ENCODE measurements around the gene SPATC1L. TPM values are rescaled to one million over a fixed set of nuclear protein-coding genes. Genes with fewer than 3 reads are reported as not detected.
A peak's percentile ranks its signal among the peaks of the same experiment; 100 is the strongest.
"Not testable (repeated sequence)": the region's sequence is repeated elsewhere in the genome, so short reads cannot be mapped to it uniquely, and the experiment has no call there.

The SPATC1L gene
- total RNA-seq, 2 experiments from 2014 or later: 23.2 to 24.2 TPM

DNA sequence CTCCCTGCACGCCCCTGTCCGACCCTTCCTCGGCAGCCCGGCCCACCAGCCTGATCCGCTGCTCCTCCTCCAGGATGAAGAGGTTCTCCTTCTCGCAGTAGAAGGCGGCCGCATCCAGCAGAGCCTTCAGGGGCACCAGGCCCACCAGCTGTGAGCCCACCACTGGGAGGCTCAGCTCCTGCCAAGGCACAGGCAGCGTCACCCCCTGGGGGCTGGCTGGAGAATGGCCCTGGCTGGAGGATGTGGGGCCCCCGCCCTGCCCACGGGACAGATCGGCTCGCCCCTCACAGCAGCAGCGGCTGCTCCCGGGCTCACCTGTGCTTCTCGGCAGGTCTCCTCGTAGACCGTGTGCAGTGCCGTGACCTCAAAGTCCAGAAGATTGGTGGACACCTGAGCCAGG, 34.2 kb downstream of the SPATC1L start:
- DNase-seq (no peak), ATAC-seq (no peak)
- Mint-ChIP-seq H3K9me3 (no peaks in the 10 kb centered on the region), H3K36me3 (ENCODE audit: low read depth) (no peaks in the 10 kb centered on the region), H3K4me1 (ENCODE audit: low read depth) (no peaks in the 10 kb centered on the region), H3K27me3 (no peaks in the 10 kb centered on the region), H3K27ac (no peak overlapping the region), H3K4me3 (no peak overlapping the region)
- POLR2A ChIA-PET: interaction anchor here (0.8 to 0.9 kb wide), 2 partner anchors 15 to 280 kb away, joined by 3 read pairs; no protein-coding TSS in a partner anchor
- CTCF ChIA-PET: interaction anchor here (1.1 to 1.3 kb wide), 2 partner anchors 26 to 177 kb away, joined by 3 to 4 read pairs; no protein-coding TSS in a partner anchor
- TF ChIP-seq, protein P1, sequence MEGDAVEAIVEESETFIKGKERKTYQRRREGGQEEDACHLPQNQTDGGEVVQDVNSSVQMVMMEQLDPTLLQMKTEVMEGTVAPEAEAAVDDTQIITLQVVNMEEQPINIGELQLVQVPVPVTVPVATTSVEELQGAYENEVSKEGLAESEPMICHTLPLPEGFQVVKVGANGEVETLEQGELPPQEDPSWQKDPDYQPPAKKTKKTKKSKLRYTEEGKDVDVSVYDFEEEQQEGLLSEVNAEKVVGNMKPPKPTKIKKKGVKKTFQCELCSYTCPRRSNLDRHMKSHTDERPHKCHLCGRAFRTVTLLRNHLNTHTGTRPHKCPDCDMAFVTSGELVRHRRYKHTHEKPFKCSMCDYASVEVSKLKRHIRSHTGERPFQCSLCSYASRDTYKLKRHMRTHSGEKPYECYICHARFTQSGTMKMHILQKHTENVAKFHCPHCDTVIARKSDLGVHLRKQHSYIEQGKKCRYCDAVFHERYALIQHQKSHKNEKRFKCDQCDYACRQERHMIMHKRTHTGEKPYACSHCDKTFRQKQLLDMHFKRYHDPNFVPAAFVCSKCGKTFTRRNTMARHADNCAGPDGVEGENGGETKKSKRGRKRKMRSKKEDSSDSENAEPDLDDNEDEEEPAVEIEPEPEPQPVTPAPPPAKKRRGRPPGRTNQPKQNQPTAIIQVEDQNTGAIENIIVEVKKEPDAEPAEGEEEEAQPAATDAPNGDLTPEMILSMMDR (IDR thresholded peaks at IDR 0.05): no peak
- intact Hi-C loops (cut with micrococcal nuclease): no loop called here

DNA sequence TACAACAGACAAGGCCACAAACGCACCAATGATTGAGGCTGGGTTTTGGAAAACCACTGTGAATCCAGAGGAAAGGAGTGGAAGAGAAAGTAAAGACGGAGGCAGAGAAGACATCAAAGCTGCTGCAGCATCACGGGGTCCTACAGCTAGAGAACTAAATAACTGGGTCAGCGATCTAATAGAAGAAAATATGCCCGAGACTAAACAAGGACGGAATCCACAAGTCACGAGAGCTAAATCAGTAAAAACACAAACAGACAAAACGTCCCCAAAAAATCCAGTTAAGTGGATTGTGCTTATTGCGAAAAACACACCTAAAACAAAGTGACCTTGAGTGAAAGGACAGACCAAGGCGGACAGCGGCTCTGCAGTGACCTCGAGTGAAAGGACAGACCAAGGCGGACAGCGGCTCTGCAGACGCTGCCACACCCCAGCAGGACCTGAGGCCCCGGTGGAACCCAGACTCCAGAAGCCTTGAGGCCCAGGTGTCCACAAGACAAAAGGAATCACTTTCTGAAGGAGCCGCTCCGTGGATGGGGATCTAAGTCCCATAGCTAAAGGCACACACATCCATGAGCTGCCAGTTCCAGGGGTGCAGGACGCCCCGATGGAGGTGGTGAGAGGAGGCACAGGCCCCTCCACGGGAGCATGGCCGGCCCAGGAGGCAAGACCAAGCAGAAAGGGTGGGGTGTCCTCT, 34.9 kb downstream of the SPATC1L start:
- CTCF ChIA-PET: interaction anchor here (1.1 to 1.3 kb wide), 2 partner anchors 26 to 176 kb away, joined by 3 to 4 read pairs; no protein-coding TSS in a partner anchor
- Mint-ChIP-seq H3K4me3 (no peak overlapping the region), H3K36me3 (ENCODE audit: low read depth) (no peaks in the 10 kb centered on the region), H3K9me3 (no peaks in the 10 kb centered on the region), H3K4me1 (ENCODE audit: low read depth) (peaks cover 4% of the 10 kb centered on the region), H3K27me3 (no peaks in the 10 kb centered on the region), H3K27ac (no peak overlapping the region)
- DNase-seq (no peak), ATAC-seq (no peak)
- TF ChIP-seq, protein P1 (IDR thresholded peaks at IDR 0.05): no peak
- intact Hi-C loops (cut with micrococcal nuclease): no loop called here
- POLR2A ChIA-PET: interaction anchor here (0.9 kb wide), 1 partner anchor 14 kb away, joined by 3 read pairs; no protein-coding TSS in a partner anchor

GRCh38 chr21:46148106-46148505, 36.2 kb downstream of the SPATC1L start:
- ATAC-seq: no peak
- intact Hi-C loops (cut with micrococcal nuclease): no loop called here
- Mint-ChIP-seq H3K4me1 (ENCODE audit: low read depth) (peaks cover 7% of the 10 kb centered on the region), H3K27me3 (no peaks in the 10 kb centered on the region), H3K36me3 (ENCODE audit: low read depth) (no peaks in the 10 kb centered on the region), H3K27ac (no peak overlapping the region), H3K4me3 (no peak overlapping the region), H3K9me3 (no peaks in the 10 kb centered on the region)
- TF ChIP-seq, protein P1 (IDR thresholded peaks at IDR 0.05): no peak
- no peak for DNase-seq
- CTCF ChIA-PET: no interaction called here
- POLR2A ChIA-PET: no interaction called here

GRCh38 chr21:46147429-46147828, 36.8 kb downstream of the SPATC1L start:
- H3K27me3 Mint-ChIP-seq; H3K4me3 Mint-ChIP-seq; H3K27ac Mint-ChIP-seq; H3K9me3 Mint-ChIP-seq; intact Hi-C loops (cut with micrococcal nuclease); CTCF ChIA-PET; ATAC-seq; H3K36me3 Mint-ChIP-seq (ENCODE audit: low read depth); POLR2A ChIA-PET: not testable (repeated sequence)
- DNase-seq: peak; percentile 74
- TF ChIP-seq, protein P1 (IDR thresholded peaks at IDR 0.05): peak; percentile 66
- H3K4me1 Mint-ChIP-seq (ENCODE audit: low read depth): peaks cover 11% of the 10 kb centered on the region

- ChIA-PET POLR2A (no interaction called here), CTCF (no interaction called here)
- intact Hi-C loops (cut with micrococcal nuclease): no loop called here
- Mint-ChIP-seq H3K36me3 (ENCODE audit: low read depth) (no peaks in the 10 kb centered on the region), H3K9me3 (no peaks in the 10 kb centered on the region), H3K4me1 (ENCODE audit: low read depth) (peaks cover 12% of the 10 kb centered on the region), H3K27me3 (no peaks in the 10 kb centered on the region), H3K4me3 (no peak overlapping the region), H3K27ac (no peak overlapping the region)
- DNase-seq (no peak), ATAC-seq (no peak)
- TF ChIP-seq, protein P1 (IDR thresholded peaks at IDR 0.05): no peak
Measured at GRCh38 chr21:46146856-46147255, 37.4 kb downstream of the SPATC1L start.

Data from activated CD8-positive, alpha-beta T cell treated with anti-CD3 and anti-CD28 coated beads for 36 hours (primary cell).